OCI-LY7 (cell line): Measurements from ENCODE around the gene LRGUK. TPM values are rescaled to one million over a fixed set of nuclear protein-coding genes. Genes with fewer than 3 reads are reported as not detected.

Experiments
- BruUV-seq: library from RNA; stranded (reverse); fragments of 400-500 nt; replicated peaks from 2 replicates; lab custom pipeline; 2021; lab: Mats Ljungman, UMichigan
- CTCF ChIA-PET: fragments of 300-600 bp; sonication (Branson Sonifier 250); formaldehyde crosslinking; loops from one replicate; lab custom pipeline; 2022; ENCODE audit warnings: antibody characterized with exemption; ENCODE audit not compliant: unreplicated experiment; lab: Charles Lee
- POLR2A ChIA-PET: fragments of 300-600 bp; sonication (Branson Sonifier 250); formaldehyde crosslinking; loops from one replicate; lab custom pipeline; 2022; ENCODE audit warnings: antibody characterized with exemption; lab: Charles Lee
- DNase-seq: peaks from one replicate; pipeline ENCODE4 v3.0.0-alpha.2; 2015; ENCODE audit warnings: low spot score
- H2AFZ ChIP-seq: fragments of 200-600 bp; sonication (generic), shearing (Covaris generic); 2 replicates; pipeline ENCODE4 v1.6.1; 2014; ENCODE audit warnings: mild to moderate bottlenecking, antibody characterized with exemption, low read length, moderate library complexity
- H3K27ac ChIP-seq: fragments of 200-600 bp; sonication (generic); 2 replicates; pipeline ENCODE4 v1.5.1; 2014; ENCODE audit warnings: mixed run types, low read depth, mild to moderate bottlenecking, moderate library complexity, low read length, inconsistent platforms; ENCODE audit not compliant: poor library complexity, severe bottlenecking
- H3K36me3 ChIP-seq: fragments of 200-600 bp; sonication (generic); 2 replicates; pipeline ENCODE4 v1.6.1; 2014; ENCODE audit warnings: mild to moderate bottlenecking, antibody characterized with exemption, low read length, moderate library complexity, mixed read lengths; ENCODE audit not compliant: insufficient read depth
- H3K4me1 ChIP-seq: fragments of 200-600 bp; sonication (generic); 2 replicates; pipeline ENCODE4 v1.5.1; 2014; ENCODE audit warnings: mild to moderate bottlenecking, low read length; ENCODE audit not compliant: insufficient read depth, poor library complexity, severe bottlenecking
- H3K4me2 ChIP-seq: fragments of 200-600 bp; sonication (generic); 2 replicates; pipeline ENCODE4 v1.6.1; 2014; ENCODE audit warnings: mild to moderate bottlenecking, low read length
- H3K4me3 ChIP-seq: fragments of 200-600 bp; sonication (generic); 2 replicates; pipeline ENCODE4 v1.5.1; 2014; ENCODE audit warnings: mild to moderate bottlenecking, low read depth, low read length; ENCODE audit not compliant: poor library complexity, severe bottlenecking
- H3K79me2 ChIP-seq: fragments of 200-600 bp; sonication (generic); 2 replicates; pipeline ENCODE4 v1.6.1; 2016; ENCODE audit warnings: low read depth, mild to moderate bottlenecking, low read length, moderate library complexity, mixed read lengths; ENCODE audit not compliant: insufficient read depth
- H3K9me2 ChIP-seq: fragments of 200-600 bp; sonication (generic); 2 replicates; pipeline ENCODE4 v1.6.1; 2016; ENCODE audit warnings: mild to moderate bottlenecking, low read length, mixed read lengths; ENCODE audit not compliant: insufficient read depth
- H3K9me3 ChIP-seq: fragments of 200-600 bp; sonication (generic); 2 replicates; pipeline ENCODE4 v1.6.1; 2014; ENCODE audit warnings: mild to moderate bottlenecking, mixed run types, low read length, mixed read lengths
- H4K20me1 ChIP-seq: fragments of 200-600 bp; sonication (generic); 2 replicates; pipeline ENCODE4 v1.6.1; 2014; ENCODE audit warnings: mild to moderate bottlenecking, antibody characterized with exemption, low read length, moderate library complexity, mixed read lengths; ENCODE audit not compliant: insufficient read depth
- EZH2phosphoT487 ChIP-seq: fragments of 200-600 bp; sonication (generic); IDR thresholded peaks from 2 replicates; pipeline ENCODE4 v1.6.1; 2018; ENCODE audit warnings: low read depth, borderline replicate concordance, mild to moderate bottlenecking, mixed run types, antibody characterized with exemption, low read length, moderate library complexity, mixed read lengths
- intact Hi-C: fragments of 100-400 bp; cut with micrococcal nuclease; formaldehyde crosslinking; loops from one replicate; pipeline ENCODE4 v1.10.0; 2022; ENCODE audit not compliant: unreplicated experiment
- total RNA-seq, 2 experiments: library from RNA; depleted of rRNA in 1 of 2; stranded (reverse); fragments of >200 nt in 1 of 2; shearing (Covaris generic) in 1 of 2; gene quantifications; 2 replicates each; pipeline ENCODE4 v1.2.3, GENCODE V29; 2014 to 2022
- TF ChIP-seq, protein P1 (sequence below): fragments of 200-600 bp; sonication (generic); conservative IDR thresholded peaks from 2 replicates; pipeline ENCODE4 v1.5.1; 2014; ENCODE audit warnings: mild to moderate bottlenecking, antibody characterized with exemption, low read length, moderate library complexity, mixed read lengths

The LRGUK gene
- total RNA-seq, 2 experiments from 2014 or later, result 0.46 to 0.95 TPM

DNA sequence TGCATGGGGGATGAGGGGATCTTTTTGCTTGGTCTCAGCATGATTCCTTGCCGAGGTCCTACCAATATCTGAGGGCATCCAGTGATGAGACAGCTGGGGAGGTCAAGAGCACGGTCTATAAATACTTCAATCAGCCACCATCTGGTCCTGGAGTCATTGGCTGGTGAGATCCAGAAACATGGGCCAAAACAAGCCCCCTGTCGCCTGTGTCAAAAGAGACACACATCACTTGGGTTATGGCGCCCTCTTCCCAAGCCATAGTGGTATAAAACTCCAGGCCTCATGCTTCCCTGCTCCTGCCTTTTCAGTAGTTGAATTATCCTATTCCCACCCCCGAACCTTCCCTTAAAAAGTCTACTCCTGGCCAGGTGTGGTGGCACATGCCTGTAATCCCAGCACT, 128.7 kb downstream of the LRGUK start:
- Histone ChIP-seq H3K36me3 (no peaks in the 10 kb centered on the region), H4K20me1 (no peaks in the 10 kb centered on the region), H3K4me1 (no peaks in the 10 kb centered on the region), H3K27ac (no peak overlapping the region), H3K79me2 (no peaks in the 10 kb centered on the region), H3K4me3 (no peak overlapping the region), H3K4me2 (no peak overlapping the region), H2AFZ (no peak overlapping the region), H3K9me3 (no peaks in the 10 kb centered on the region), H3K9me2 (no peaks in the 10 kb centered on the region)
- ChIA-PET POLR2A (interaction anchor here (0.7 to 1.5 kb wide), 4 partner anchors 10 to 421 kb away, joined by 3 read pairs; no protein-coding TSS in a partner anchor), CTCF (no interaction called here)
- BruUV-seq, result no TSS peak
- intact Hi-C loops, result no loop called here
- TF ChIP-seq, protein P1, sequence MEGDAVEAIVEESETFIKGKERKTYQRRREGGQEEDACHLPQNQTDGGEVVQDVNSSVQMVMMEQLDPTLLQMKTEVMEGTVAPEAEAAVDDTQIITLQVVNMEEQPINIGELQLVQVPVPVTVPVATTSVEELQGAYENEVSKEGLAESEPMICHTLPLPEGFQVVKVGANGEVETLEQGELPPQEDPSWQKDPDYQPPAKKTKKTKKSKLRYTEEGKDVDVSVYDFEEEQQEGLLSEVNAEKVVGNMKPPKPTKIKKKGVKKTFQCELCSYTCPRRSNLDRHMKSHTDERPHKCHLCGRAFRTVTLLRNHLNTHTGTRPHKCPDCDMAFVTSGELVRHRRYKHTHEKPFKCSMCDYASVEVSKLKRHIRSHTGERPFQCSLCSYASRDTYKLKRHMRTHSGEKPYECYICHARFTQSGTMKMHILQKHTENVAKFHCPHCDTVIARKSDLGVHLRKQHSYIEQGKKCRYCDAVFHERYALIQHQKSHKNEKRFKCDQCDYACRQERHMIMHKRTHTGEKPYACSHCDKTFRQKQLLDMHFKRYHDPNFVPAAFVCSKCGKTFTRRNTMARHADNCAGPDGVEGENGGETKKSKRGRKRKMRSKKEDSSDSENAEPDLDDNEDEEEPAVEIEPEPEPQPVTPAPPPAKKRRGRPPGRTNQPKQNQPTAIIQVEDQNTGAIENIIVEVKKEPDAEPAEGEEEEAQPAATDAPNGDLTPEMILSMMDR, result no peak; the same call in 1 of the 2 replicates
- no peak for TF ChIP-seq EZH2phosphoT487
- DNase-seq, result no peak

DNA sequence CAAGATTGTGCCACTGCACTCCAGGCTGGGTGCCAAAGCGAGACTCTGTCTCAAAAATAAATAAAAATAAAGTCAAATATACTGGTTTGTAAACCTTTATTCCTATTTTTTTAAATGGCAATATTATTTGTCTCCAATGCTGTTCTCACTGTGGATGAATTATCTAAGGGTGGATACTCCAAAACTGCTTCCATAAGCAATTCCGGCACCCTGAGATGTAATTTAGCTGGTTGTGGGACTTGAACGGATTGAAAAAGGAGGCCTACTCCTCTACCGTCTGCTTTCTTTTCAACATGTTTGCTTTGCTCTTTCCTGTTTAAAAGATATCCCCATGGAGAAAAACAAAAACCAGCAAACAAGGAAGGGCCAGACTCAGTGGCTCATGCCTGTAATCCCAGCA, 135.2 kb downstream of the LRGUK start:
- Histone ChIP-seq H3K4me3 (no peak overlapping the region), H3K4me2 (no peak overlapping the region), H3K4me1 (no peaks in the 10 kb centered on the region), H2AFZ (no peak overlapping the region), H4K20me1 (no peaks in the 10 kb centered on the region), H3K36me3 (no peaks in the 10 kb centered on the region), H3K27ac (no peak overlapping the region), H3K79me2 (no peaks in the 10 kb centered on the region), H3K9me2 (no peaks in the 10 kb centered on the region), H3K9me3 (peaks cover 5% of the 10 kb centered on the region; the same call in 1 of the 2 replicates)
- no peak for TF ChIP-seq EZH2phosphoT487
- TF ChIP-seq, protein P1, result no peak
- intact Hi-C loops, result no loop called here
- CTCF ChIA-PET, result no interaction called here
- no TSS peak for BruUV-seq
- POLR2A ChIA-PET, result no interaction called here
- no peak for DNase-seq

DNA sequence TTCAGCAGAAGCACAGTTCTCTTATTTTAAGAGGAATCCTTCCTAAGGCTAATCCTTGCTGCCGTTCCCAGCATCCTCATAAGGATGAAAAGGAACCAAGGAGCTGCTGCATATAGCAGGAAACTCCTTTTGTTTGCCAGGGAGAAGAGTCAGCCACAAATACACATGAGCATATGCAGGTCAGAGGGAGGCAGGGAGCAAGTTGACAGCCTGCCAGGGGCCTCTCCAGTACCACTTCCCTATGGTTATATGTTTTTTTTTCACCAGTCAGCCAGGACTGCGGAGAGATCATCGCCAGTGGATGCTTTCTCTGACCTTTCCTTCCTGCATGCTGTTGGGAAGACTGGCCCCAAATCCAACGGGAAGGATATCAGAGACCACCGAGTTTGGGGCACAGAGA, 149.8 kb downstream of the LRGUK start:
- CTCF ChIA-PET, result no interaction called here
- H3K79me2 ChIP-seq, result no peaks in the 10 kb centered on the region
- intact Hi-C loops, result no loop called here
- no peaks in the 10 kb centered on the region for H3K36me3 ChIP-seq
- TF ChIP-seq, protein P1, result no peak
- TF ChIP-seq EZH2phosphoT487, result no peak
- no peak overlapping the region for H3K4me3 ChIP-seq
- no peaks in the 10 kb centered on the region for H3K9me3 ChIP-seq
- H3K27ac ChIP-seq, result no peak overlapping the region
- DNase-seq, result no peak
- H3K4me2 ChIP-seq, result no peak overlapping the region
- POLR2A ChIA-PET, result interaction anchor here (0.7 to 0.9 kb wide), 2 partner anchors 9 to 39 kb away, joined by 3 read pairs; no protein-coding TSS in a partner anchor
- H3K9me2 ChIP-seq, result no peaks in the 10 kb centered on the region
- H3K4me1 ChIP-seq, result no peaks in the 10 kb centered on the region
- no peaks in the 10 kb centered on the region for H4K20me1 ChIP-seq
- no peak overlapping the region for H2AFZ ChIP-seq
- no TSS peak for BruUV-seq
